ENCODE measurements around the gene NEUROD1. TPM values are rescaled to one million over a fixed set of nuclear protein-coding genes. Genes with fewer than 3 reads are reported as not detected.
"Not testable (repeated sequence)": the region's sequence is repeated elsewhere in the genome, so short reads cannot be mapped to it uniquely, and the experiment has no call there.

The NEUROD1 gene
- total RNA-seq (2014; rRNA removed; shearing (Covaris generic)), result not detected in 2 replicates

GRCh38 chr2:181680055-181680936, at the start of gene NEUROD1:
Gene NEUROD1 (minus strand): TSS chr2:181680517. CDS start chr2:181678860, 1,657 bp downstream.
- peak; percentile 10 for DNase-seq (ENCODE audit: low read depth)

- DNase-seq (ENCODE audit: low read depth), result no peak
Observed at GRCh38 chr2:181725476-181725875, 45.2 kb upstream of the NEUROD1 start.

GRCh38 chr2:181724662-181725061, 44.3 kb upstream of the NEUROD1 start:
- DNase-seq (ENCODE audit: low read depth), result no peak

GRCh38 chr2:181723731-181724130, 43.4 kb upstream of the NEUROD1 start:
- DNase-seq (ENCODE audit: low read depth), result no peak

DNA sequence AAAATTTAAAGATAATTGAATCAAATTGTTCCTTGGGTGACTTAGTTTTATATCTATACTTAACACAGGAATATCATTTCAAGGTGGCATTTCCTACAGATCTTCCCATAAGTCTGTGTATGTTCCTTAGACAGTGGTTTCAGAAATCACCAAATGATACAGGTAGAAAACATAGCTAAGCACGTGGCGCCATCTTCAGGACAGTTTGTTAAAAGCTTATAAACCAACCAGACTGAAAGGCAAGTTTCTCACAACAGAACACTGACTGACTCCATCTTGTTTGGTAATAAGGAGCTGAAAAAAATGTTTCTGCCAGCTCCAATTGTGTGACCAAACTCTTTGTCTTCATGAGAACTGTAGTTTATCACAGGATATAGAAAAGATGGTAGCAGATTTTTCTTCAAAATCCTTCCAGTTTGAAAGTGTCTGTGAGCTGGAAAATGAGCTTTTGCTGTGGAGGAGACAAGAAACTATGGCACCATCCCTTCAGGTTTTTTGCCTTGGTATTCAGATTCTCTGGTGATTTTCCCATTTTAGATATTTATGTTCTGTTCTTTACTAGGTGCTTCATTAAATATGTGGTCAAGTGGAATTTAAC, 34.8 kb upstream of the NEUROD1 start:
- DNase-seq (ENCODE audit: low read depth), result peak; percentile 68

GRCh38 chr2:181711051-181711450, 30.7 kb upstream of the NEUROD1 start:
- not testable (repeated sequence) for DNase-seq (ENCODE audit: low read depth)

DNA sequence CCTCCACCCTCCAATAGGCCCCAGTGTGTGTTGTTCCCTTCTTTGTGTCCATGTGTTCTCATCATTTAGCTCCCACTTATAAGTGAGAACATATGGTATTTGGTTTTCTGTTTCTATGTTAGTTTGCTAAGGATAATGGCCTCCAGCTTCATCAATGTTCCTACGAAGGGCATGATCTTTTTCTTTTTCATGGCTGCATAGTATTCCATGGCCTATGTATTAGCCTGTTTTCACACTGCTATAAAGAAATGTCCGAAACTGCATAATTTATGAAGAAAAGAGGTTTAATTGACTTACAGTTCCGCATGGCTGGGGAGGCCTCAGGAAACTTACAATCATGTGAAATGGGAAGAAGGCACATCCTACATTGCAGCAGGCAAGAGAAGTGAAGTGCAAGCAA, 22.2 kb upstream of the NEUROD1 start:
- DNase-seq (ENCODE audit: low read depth), result not testable (repeated sequence)

- DNase-seq (ENCODE audit: low read depth), result no peak
Observed at GRCh38 chr2:181698223-181698622, 17.9 kb upstream of the NEUROD1 start.

GRCh38 chr2:181697571-181697970, 17.3 kb upstream of the NEUROD1 start:
- no peak for DNase-seq (ENCODE audit: low read depth)

DNA sequence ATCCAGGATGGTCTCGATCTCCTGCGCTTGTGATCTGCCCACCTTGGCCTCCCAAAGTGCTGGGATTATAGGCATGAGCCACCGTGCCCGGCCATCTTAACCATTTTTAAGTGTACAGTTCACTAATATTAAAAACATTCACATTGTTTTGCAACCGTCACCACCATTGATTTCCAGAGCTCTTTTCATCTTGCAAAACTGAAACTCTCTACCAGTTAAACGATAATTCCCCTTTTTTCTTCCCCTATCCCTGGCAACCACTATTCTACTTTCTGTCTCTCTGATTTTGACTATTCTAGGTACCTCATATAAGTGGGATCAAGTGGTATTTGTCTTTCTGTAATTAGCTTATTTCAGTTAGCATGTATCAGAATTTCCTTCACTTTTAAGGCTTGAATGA, 16.8 kb upstream of the NEUROD1 start:
- no peak for DNase-seq (ENCODE audit: low read depth)

GRCh38 chr2:181694271-181694670, 14.0 kb upstream of the NEUROD1 start:
- DNase-seq (ENCODE audit: low read depth), result no peak

DNA sequence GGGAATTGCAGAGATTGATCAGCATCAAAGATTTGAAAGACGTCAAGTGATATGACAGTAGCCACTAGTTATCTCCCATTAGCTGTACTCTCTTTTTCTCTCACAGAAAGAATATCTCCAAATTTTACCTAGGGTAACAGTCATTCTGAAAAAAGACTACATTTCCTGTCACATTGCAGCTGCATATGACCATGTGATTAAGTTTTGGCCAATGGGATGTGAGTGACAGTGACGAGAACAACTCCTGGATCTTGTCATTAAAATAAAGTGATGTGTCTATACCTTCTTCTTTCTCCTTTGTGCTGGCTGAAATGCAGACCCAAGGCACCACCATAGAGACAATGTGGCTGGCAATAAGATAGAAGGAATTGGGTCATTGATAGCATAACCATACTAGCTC, 10.5 kb upstream of the NEUROD1 start:
- no peak for DNase-seq (ENCODE audit: low read depth)

DNA sequence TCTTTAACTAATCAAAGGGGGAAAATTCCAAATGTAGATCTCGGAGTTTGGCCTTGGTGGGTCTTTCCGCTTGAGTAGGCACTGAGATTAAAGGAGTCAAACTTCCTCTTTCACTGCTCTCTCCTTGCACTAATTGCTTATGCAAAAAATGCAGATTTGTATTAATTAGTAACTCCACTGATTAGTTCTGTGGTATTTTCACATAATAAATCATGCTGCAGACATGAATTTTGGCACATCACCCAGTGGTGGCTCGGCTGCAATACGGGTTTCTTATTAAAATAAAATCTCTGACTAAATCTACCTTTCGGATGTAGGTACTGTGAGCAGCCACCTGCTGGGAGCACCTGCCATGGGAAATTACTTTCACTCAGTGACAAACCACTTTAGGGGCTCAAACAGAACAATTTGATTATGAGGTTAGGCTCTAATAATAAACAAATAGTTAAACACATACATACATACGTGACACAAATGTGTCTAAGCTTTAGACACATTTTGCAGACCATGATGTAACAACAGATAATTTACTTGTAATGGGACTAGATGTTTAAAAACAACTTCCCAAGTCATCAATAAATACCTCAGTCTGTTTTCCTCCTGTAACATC, 6.4 kb upstream of the NEUROD1 start:
- no peak for DNase-seq (ENCODE audit: low read depth)

DNA sequence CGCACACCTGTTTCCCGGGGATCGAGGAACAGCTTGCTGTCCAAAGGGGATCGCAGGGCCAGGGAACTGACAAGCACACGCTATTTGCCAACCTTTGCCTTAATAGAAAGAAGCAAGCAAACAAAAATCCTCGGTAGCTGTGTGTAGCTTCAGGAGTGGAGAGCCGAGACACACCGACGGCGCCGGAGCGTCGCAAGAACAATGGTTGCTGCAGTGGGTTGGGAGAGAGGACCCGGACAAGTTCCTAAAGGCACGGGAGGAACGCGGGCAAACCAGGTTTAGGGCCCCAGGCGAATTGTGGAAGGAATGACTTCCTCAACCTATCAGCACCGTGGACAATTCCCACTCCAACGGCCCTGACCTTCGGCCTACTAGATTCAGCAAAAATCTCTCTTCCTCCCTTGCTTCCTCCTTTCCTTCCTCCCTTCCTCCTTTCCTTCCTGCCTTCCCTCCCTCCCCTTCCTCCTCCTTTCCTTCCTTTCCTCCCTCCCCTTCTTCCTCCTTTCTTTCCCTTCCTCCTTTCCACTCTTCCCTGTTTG, 4.9 kb upstream of the NEUROD1 start:
- peak; percentile 21 for DNase-seq (ENCODE audit: low read depth)

- no peak for DNase-seq (ENCODE audit: low read depth)
Observed at GRCh38 chr2:181684454-181685149, 4.3 kb upstream of the NEUROD1 start.

GRCh38 chr2:181683518-181684453, 3.5 kb upstream of the NEUROD1 start:
- DNase-seq (ENCODE audit: low read depth), result peak; percentile 68

GRCh38 chr2:181682795-181683517, 2.6 kb upstream of the NEUROD1 start:
- no peak for DNase-seq (ENCODE audit: low read depth)

DNA sequence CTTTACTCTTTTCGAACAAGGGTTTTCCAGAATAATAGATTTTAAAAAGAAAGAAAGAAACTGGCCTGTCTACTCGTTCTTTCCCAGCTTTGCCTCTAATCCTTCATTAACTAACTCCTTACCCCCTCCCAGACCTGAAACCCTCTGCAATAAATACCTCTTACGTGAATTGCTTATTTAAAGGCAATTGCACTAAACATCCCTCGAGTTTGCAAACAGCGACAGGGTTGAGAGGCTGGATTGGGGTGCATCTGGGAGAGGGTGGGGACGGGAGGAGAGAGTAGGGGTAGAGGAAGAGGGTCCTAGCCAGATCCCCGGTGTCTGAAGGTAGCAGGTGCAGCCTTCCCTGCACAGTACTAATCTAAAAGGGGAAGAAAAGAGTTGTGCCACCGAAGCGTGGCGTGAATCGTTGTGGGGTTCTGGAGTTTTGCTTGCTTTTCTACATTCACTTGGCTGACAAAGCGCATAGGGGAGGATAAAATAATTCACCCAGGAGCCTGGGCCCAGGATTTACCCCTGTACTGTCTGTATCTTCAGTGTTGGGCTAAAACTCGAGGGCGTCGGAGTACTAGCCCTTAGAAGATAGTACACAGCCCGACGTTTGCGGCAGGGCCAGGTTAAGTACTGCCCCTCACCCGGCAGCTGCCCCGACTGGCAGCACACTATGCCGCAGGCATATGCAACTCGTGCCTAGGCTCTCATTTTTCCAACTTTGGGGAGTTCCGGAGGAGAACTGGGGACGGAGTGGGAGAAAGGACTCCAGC, 1.9 kb upstream of the NEUROD1 start:
- no peak for DNase-seq (ENCODE audit: low read depth)
